ENCODE data around the gene ABHD14A. TPM values are rescaled to one million over a fixed set of nuclear protein-coding genes. Genes with fewer than 3 reads are reported as not detected.

ABHD14A gene
- total RNA-seq, 1 experiment from 2014 or later = 6.5 TPM

DNA sequence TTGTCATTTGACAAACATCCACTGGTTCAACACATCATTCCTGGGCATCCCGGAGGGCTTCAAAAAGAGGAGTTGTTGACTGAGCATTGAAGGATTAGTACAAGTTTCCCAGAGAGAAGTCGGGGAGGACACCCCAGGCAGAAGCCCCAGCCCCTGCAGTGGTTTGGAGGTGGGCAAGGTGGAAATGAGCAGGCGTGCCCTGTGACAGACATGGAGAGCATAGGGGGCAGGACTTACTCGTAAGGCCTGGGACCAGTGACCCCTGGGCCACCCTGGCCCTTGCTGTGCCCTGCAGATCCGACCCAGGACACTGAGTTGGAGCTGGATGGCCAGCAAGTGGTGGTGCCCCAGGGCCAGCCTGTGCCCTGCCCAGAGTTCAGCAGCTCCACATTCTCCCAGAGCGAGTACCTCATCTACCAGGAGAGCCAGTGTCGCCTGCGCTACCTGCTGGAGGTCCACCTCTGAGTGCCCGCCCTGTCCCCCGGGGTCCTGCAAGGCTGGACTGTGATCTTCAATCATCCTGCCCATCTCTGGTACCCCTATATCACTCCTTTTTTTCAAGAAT is 26.8 kb upstream of the ABHD14A start:
- no peaks in the 10 kb centered on the region for H3K27me3 ChIP-seq
- H3K9me3 ChIP-seq = no peaks in the 10 kb centered on the region

DNA sequence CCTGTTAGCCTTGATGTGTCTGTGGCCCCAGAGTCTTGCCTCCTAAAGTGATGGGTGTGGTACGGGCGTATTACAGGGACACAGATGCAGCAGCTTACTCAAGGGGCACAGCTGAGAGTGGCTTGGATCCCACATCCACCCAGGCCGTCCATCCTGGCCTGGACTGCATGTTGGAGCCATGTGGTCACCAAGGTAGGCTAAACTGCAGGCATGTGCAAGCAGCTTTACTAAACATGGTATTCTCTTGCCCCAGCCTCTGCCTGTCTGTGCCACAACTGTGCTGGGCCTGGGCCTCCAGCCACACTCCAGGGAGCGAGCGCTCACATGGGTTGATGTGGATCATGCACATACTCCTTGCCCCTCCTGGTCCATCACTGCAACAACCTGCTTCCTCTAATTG is 25.7 kb upstream of the ABHD14A start:
- no peak for DNase-seq
- Histone ChIP-seq H3K9me3 (no peaks in the 10 kb centered on the region), H3K36me3 (no peaks in the 10 kb centered on the region), H3K27me3 (no peaks in the 10 kb centered on the region), H3K4me3 (no peak overlapping the region)

More for the DNA sequence above, 26.8 kb upstream of the ABHD14A start:
- no peak for DNase-seq
- H3K4me3 ChIP-seq = no peak overlapping the region
- H3K36me3 ChIP-seq = no peaks in the 10 kb centered on the region

DNA sequence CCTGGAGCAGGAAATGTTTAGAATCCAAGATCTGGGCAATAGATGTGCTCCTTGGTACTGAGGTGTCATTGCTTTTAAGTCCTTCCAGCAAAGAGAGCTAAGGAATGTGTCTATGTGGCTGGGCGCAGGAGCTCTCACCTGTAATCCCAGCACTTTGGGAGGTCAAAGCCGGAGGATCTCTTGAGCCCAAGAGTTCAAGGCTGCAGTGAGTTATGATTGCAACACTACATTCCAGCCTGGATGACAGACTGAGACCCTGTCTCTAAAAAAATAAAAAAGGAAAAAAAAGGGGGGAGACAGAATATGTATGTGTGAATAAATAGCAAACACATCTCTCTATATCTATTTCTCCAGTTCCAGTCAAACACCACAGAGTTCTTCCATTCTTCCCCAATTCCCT is 24.0 kb upstream of the ABHD14A start:
- Histone ChIP-seq H3K27me3 (no peaks in the 10 kb centered on the region), H3K9me3 (no peaks in the 10 kb centered on the region), H3K4me3 (no peak overlapping the region), H3K36me3 (no peaks in the 10 kb centered on the region)
- no peak for DNase-seq

DNA sequence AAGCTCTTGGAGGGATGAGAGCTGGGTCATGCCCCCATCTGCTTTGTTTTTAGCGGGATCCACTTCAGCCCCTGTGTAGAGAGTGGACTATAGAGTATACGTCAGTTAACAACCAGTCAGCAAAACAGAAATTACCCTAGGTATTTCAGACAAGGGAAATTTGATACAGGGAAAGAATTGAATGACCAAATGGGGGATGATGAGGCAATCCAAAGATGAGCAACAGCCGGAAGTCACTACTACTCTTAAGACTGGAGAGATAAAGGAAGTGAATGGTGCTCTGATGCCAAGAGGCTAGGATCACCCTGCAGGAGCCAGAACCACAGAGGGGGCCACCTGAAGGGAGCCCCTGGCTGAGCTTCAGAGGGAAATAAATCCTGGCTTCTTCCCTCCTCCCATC is 21.4 kb upstream of the ABHD14A start:
- Histone ChIP-seq H3K36me3 (no peaks in the 10 kb centered on the region), H3K27me3 (no peaks in the 10 kb centered on the region), H3K9me3 (no peaks in the 10 kb centered on the region), H3K4me3 (no peak overlapping the region)
- peak; percentile 18 for DNase-seq

DNA sequence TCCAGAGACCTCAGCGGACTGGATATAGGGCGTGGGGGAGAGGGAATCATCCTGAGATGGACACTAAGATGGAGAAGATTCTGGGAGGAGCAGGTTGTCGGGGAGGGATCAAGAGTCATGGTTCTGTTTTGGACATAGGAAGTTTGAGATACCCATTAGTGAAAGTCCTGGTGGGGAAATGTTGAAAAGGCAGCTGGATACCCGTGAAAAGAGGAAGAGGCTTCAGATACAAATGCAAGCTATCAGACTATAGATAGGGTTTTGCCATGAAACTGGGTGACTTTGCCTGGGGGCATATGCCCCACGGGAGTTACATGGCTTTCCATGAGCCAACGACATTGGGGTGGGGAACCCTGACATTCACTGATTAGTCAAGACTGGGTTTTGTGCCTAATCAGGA is 20.8 kb upstream of the ABHD14A start:
- Histone ChIP-seq H3K4me3 (no peak overlapping the region), H3K36me3 (no peaks in the 10 kb centered on the region), H3K27me3 (no peaks in the 10 kb centered on the region), H3K9me3 (no peaks in the 10 kb centered on the region)
- no peak for DNase-seq

DNA sequence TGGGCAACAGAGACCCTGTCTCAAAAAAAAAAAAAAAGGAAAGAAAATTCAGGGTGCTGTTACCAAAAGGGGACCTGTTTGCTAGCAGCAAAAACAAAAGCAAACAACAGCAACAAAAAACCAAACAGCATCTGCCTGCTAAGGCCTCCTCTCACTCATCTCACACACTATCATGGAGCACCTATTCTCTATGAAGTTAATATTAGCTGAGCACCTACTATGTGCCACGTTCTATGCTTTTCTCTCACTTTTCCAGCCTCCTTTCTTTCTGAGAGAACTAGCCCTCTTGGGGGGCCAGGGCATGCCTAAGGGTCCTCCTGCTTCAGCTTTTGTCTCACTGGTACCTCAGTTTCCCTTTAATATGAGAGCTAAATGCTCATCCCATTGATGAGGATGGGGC is 20.2 kb upstream of the ABHD14A start:
- H3K27me3 ChIP-seq = no peaks in the 10 kb centered on the region
- no peaks in the 10 kb centered on the region for H3K9me3 ChIP-seq
- H3K4me3 ChIP-seq = no peak overlapping the region
- no peaks in the 10 kb centered on the region for H3K36me3 ChIP-seq
- no peak for DNase-seq

DNA sequence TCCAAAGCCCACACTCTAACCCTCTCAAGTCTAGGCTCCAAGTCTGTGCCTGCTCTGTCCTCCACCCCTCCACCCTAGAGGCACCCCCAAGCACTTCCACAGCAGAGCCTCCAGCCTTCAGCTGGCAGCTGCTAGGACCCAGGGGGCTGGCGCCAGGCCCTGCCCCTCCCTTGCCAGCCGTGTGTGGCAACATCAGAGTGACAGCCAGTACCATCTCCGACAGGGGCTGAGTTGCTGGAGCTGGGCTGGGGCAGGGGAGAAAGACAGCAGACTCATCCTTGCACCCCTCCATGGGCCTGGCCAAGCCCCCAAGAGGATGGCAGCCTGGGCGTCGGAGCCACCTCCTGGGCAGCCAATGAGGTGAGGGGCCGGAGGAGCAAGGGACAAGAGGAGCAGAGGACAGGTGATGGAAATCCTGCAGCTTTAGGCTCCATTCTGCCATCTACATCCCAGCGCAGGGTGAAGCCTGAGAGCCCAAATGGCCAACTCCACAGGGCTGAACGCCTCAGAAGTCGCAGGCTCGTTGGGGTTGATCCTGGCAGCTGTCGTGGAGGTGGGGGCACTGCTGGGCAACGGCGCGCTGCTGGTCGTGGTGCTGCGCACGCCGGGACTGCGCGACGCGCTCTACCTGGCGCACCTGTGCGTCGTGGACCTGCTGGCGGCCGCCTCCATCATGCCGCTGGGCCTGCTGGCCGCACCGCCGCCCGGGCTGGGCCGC is 19.5 kb upstream of the ABHD14A start, which contains the start of gene GPR62:
Gene GPR62, plus strand, starts transcription at position 207 of the 718 bp plus-strand sequence. Its CDS starts 272 bp downstream, at position 479.
- no peak for DNase-seq
- H3K4me3 ChIP-seq = no peak within 1 kb of the TSS
- no peaks in the 10 kb centered on the region for H3K27me3 ChIP-seq
- no peaks in the 10 kb centered on the region for H3K36me3 ChIP-seq
- H3K9me3 ChIP-seq = no peaks in the 10 kb centered on the region

DNA sequence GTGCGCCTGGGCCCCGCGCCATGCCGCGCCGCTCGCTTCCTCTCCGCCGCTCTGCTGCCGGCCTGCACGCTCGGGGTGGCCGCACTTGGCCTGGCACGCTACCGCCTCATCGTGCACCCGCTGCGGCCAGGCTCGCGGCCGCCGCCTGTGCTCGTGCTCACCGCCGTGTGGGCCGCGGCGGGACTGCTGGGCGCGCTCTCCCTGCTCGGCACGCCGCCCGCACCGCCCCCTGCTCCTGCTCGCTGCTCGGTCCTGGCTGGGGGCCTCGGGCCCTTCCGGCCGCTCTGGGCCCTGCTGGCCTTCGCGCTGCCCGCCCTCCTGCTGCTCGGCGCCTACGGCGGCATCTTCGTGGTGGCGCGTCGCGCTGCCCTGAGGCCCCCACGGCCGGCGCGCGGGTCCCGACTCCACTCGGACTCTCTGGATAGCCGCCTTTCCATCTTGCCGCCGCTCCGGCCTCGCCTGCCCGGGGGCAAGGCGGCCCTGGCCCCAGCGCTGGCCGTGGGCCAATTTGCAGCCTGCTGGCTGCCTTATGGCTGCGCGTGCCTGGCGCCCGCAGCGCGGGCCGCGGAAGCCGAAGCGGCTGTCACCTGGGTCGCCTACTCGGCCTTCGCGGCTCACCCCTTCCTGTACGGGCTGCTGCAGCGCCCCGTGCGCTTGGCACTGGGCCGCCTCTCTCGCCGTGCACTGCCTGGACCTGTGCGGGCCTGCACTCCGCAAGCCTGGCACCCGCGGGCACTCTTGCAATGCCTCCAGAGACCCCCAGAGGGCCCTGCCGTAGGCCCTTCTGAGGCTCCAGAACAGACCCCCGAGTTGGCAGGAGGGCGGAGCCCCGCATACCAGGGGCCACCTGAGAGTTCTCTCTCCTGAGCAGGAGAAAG is 18.7 kb upstream of the ABHD14A start:
- no peaks in the 10 kb centered on the region for H3K27me3 ChIP-seq
- H3K9me3 ChIP-seq = no peaks in the 10 kb centered on the region
- no peaks in the 10 kb centered on the region for H3K36me3 ChIP-seq
- H3K4me3 ChIP-seq = no peak overlapping the region
- DNase-seq = no peak

DNA sequence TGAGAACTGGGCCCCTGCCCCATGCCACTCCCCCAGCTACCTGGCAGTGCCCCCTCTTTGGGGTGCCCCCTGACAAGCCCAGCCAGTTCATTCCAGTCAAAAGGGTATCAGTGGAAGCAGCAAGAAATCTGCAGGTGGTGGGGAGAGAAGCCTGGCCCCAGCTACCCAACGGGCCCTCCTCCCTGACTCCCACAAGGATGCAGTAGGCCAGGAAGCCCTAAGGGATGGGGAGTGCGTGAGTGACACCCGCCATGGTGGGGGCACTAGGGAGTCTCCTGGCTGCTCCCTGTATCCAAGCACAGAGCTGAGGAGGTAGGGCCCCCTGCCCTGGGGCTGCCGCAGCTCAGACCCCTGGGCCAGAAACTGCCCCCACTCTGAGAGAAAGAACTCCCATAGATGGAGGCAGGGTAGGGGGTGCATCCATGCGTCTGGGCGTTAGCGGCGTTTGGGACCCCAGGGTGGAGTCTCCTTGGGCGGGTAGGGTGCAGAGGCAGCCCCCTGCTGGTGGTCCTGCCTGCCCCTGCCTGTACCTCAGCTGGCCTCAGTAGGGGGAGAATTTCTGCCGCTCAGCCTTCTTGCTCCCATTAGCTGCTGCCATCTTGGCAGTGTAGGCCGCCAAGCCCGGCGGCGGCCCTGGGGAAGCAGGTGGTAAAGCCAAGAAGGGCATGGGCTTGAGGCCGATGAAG is 17.2 kb upstream of the ABHD14A start:
- Histone ChIP-seq H3K9me3 (no peaks in the 10 kb centered on the region), H3K36me3 (no peaks in the 10 kb centered on the region), H3K4me3 (no peak overlapping the region), H3K27me3 (no peaks in the 10 kb centered on the region)
- DNase-seq = no peak

DNA sequence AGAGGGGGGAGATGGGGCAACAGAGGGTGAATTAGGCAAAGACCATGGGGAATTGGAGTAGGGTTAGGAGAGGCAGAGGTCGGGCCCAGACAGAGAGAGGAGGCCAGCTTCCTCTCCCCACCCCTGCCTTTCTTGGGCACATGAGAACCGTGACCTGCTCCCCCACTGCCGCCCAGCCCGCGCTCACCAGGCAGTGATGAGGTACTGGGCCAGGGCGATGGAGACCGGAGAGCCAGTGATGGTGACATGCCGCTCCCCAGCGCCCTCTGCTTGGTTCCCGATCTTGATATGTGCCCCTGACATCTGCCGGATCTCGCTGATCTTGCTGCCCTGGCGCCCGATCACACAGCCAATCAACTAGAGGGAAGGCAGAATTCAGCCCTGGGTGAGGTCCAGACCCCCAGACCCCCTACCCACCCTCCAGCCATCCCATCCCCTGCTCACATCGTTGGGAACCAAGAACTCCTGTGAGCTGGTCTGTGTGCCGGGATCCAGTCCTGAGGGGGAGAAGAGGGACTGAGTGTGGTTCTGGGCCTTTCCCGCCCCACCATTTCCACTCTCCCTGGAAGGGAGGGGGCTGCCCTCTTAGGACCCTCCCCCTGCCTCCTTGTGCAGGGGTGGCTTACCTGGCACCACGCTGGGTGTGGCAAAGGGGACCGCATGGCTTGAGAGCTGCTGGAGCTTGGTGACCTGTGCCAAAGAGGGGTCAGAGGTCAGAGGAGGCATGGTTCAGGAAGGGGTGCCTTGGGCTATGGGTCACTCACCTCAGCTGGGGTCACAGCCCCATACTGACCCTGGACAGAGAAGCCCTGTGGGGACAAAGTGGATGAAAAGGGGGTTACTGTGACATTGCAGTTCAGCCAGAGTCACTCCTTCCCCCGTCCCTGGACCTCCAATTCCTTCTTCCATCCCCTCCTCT is 16.0 kb upstream of the ABHD14A start:
- Histone ChIP-seq H3K27me3 (no peaks in the 10 kb centered on the region), H3K9me3 (no peaks in the 10 kb centered on the region), H3K36me3 (no peaks in the 10 kb centered on the region), H3K4me3 (no peak overlapping the region)
- no peak for DNase-seq

DNA sequence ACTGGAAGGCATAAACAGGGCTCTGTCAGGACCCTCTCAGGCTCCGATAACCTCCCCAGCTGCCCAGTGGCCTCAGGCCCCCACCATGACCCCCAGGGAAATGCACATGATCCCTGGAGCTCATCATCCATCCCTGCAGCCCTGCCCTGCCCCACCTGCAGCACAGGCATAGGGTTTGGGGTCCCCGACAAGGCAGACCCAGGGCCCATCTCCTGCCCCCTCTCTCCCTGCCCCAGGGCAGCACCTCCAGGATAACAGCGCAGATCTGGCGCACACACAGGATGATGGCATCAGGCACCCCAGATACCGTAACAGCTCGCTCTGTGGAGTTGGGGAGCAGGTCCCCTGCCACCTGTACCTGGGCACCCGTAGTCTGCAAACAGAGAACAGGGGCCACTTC is 15.2 kb upstream of the ABHD14A start:
- DNase-seq = no peak
- no peaks in the 10 kb centered on the region for H3K36me3 ChIP-seq
- no peak overlapping the region for H3K4me3 ChIP-seq
- no peaks in the 10 kb centered on the region for H3K27me3 ChIP-seq
- no peaks in the 10 kb centered on the region for H3K9me3 ChIP-seq

DNA sequence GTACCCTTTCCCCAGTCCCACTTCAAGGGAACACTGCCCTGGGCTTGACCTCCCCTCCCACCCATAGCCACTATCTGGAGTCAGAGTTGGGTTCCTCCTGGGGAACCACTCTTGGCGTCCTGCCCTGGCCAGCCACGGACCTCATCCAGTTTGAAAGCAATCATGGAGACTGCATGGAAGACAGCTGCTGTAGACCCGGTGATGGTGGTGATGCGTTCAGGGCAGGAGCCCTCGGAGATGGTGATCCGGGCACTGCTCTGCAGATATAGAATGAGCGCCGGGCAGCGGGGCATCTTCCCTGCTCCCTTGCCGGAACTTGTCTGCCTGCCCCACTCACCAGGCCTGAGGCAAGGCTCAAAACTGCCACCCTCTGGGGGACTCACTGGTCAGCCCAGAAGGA is 14.5 kb upstream of the ABHD14A start:
- Histone ChIP-seq H3K36me3 (no peaks in the 10 kb centered on the region), H3K9me3 (no peaks in the 10 kb centered on the region), H3K27me3 (no peaks in the 10 kb centered on the region), H3K4me3 (no peak overlapping the region)
- DNase-seq = no peak

DNA sequence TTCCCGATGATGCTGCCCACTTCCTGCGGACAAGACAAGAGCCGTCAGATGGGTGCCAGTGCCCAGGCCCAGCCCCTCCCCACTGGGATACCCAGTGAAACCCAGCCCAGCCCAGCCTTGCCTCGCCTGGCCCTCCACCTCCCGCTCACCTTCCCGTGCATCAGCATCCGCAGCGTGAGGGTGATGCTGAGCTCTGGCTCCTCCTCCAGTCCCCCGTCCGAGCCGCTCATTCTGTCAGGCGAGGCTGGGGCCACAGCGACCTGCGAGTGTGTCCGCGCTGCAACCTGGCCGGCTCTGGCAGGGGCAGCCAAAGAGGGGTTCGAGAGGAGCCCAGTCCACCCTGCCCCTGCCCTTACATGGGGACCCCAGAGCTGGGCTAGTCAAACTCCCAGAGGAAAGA is 13.9 kb upstream of the ABHD14A start:
- H3K4me3 ChIP-seq = no peak overlapping the region
- H3K36me3 ChIP-seq = no peaks in the 10 kb centered on the region
- H3K27me3 ChIP-seq = no peaks in the 10 kb centered on the region
- H3K9me3 ChIP-seq = no peaks in the 10 kb centered on the region
- DNase-seq = no peak

DNA sequence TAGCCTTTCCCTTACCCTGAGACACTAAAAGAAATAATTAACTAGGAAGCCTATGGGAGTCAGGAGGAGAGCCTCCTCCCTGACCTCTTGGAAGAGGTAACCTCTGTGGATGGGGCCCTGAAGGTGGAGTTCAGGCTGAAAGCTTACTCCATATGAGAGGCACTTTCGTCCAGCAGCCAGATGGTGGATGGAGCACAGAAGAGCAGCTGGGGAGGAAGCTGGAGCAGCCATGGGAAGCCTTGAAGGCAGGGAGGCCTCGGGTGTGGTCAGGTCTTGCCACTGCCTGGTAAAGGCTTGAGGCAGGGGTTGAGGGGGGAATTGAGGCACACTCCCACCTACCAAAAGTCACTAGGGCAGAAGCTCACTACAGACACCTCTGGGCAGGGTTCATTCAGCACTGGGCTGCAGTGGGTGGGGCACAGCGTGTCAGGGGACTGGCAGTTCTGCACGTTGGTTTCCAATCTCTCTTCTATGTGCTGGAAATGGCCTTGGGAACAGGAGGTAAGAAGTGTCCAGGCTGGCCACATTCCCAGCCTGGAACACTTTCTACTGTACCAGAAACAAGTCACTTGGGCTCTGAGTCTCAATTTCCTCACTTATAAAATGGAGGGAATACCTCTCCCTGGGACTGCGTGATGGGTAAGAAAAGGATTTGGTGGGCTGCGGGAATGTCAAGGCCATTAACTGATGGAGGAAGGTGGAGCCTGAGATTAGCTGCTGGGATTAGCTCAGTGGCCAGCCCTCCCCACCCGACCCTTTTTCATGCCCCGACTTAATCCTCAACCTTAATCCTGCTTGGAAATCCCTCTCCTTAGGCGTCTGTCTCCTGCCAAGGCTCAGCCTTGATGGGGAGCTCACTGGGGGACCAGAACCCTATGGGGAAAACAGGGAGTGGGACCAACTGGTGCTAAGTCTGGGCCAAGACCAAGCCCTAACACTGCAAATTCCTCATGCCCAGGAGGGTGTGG is 13.0 kb upstream of the ABHD14A start:
- Histone ChIP-seq H3K36me3 (no peaks in the 10 kb centered on the region), H3K9me3 (no peaks in the 10 kb centered on the region)

DNA sequence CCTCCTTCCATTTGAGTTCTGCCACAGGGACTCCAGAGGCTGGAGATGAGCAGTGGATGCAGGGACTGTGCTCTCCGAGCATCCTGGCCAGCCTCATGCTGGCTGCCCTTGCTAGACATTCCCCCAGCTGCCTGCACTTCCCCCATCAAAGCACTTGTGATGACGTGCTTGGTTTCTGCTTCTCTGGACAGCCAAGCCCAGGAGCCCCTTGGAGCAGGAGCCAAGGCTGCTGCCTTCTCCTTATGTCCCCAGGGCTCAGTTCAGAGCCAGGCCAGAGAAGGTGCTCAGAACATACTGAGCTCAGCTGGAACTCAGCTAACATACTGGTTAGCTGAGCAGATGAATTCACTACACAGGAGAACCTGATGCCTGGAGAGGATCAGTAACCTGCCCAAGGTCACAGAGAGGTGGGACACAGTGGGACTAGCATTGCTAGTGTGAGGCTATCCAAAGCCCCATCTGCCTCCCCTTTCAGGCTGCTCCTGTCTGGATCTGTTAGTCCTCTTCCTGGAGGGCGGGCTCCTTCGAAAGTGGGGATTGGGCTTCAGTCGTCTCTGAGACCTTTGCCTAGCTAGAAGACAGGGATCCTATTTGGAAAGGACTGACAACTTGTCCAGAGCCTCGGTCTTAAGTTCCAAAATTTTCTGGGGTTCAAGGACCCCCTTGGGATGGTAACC is 11.9 kb upstream of the ABHD14A start:
- Histone ChIP-seq H3K9me3 (no peaks in the 10 kb centered on the region), H3K27me3 (no peaks in the 10 kb centered on the region), H3K36me3 (no peaks in the 10 kb centered on the region), H3K4me3 (no peak overlapping the region)
- no peak for DNase-seq

More for the DNA sequence above, 13.0 kb upstream of the ABHD14A start:
- Histone ChIP-seq H3K4me3 (no peak overlapping the region), H3K27me3 (no peaks in the 10 kb centered on the region)
- DNase-seq = no peak

Measured in MG63 (cell line).